ENCODE data around the gene ZNF582.

The ZNF582 gene

DNA sequence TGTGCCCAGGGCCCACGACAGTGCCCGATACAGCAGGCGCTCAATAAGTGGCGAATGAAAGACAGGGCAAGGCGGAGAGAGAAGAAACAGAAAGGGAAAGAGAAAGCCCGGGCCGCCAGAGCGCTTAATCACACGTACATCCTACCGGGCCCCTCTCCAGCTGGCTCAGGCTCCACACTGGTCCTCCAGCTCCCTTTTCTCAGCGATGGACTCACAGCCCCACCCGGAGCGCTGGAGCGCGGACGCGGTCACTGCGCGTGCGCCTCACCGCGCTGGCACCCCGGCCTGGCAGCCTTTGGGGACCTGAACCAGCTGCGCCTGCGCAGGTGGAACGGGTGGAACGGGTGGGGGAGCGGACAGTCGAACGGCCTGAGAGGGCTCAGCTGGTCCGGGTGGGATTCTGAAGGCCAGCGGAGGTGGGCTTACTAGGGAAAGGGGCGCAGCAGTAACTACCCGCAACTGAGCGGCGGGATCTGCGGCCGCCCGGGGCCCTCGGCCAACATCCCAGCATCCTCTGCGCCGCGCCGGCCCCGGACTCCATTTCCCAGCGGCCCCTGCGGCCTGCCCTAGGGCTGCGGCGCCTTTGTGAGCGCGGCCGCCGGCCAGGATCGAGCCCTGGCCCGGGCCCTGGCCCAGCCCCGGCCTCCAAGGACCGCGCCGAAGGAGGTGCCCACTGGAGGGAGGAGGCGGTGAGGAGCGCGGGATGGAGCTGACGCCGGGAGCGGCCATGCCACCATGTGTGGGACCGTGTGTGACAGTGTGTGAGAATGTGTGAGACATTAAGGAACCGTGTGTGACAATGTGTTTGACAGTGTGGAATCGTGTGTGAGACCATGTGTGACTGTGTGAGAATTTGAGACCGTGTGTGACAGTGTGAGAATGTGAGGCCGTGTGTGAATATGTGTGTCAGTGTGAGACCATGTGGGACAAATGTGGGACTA is 10.7 kb upstream of the ZNF582 start, which contains the start of gene ZNF583:
Gene ZNF583, plus strand, starts transcription at position 569 of the 941 bp plus-strand sequence. CDS start 2,783 bp downstream, outside the sequence.
- CTCF ChIA-PET = interaction anchor here (4.1 kb wide), 1 partner anchor 11 kb away, joined by 25 read pairs; the partner anchor contains the start of gene ZNF582
- TF ChIP-seq, protein P1, sequence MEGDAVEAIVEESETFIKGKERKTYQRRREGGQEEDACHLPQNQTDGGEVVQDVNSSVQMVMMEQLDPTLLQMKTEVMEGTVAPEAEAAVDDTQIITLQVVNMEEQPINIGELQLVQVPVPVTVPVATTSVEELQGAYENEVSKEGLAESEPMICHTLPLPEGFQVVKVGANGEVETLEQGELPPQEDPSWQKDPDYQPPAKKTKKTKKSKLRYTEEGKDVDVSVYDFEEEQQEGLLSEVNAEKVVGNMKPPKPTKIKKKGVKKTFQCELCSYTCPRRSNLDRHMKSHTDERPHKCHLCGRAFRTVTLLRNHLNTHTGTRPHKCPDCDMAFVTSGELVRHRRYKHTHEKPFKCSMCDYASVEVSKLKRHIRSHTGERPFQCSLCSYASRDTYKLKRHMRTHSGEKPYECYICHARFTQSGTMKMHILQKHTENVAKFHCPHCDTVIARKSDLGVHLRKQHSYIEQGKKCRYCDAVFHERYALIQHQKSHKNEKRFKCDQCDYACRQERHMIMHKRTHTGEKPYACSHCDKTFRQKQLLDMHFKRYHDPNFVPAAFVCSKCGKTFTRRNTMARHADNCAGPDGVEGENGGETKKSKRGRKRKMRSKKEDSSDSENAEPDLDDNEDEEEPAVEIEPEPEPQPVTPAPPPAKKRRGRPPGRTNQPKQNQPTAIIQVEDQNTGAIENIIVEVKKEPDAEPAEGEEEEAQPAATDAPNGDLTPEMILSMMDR (IDR thresholded peaks at IDR 0.05; ENCODE audit: insufficient read depth, low read length, missing control alignments) = no peak
- POLR2A ChIA-PET = interaction anchor here (0.6 to 1.2 kb wide), 2 partner anchors 10 to 739 kb away, joined by 3 to 4 read pairs; partner anchors contain the start of gene ZNF582

DNA sequence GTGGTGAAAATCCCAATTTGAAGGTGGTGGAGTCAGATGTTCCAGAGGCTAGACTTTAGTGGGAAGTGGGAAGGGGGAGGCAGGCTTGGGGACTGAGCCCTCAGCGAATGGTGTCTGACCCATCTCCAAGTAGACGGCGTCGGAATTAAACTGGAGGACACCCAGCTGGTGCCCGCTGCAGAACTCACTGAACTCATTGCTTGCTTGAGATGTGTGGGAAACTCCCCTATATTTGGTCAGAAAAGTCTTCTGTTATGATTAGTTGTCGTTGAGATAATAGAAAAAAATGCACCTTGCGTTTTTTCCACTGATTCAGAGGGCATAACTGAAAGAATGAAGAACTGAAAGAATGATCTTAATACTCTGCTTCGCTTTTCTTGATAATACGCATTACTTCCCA is 9.9 kb upstream of the ZNF582 start:
- ChIA-PET POLR2A (interaction anchor here (0.6 to 1.2 kb wide), 2 partner anchors 10 to 738 kb away, joined by 3 to 4 read pairs; partner anchors contain the start of gene ZNF582), CTCF (interaction anchor here (4.1 kb wide), 1 partner anchor 10 kb away, joined by 25 read pairs; the partner anchor contains the start of gene ZNF582)
- H3K4me3 ChIP-seq (ENCODE audit: low read depth, low read length) = peak overlapping the region; percentile 98
- no peak for DNase-seq (ENCODE audit: low read depth, low spot score)
- TF ChIP-seq, protein P1 (IDR thresholded peaks at IDR 0.05; ENCODE audit: insufficient read depth, low read length, missing control alignments) = no peak

More for the DNA sequence above, 10.7 kb upstream of the ZNF582 start, which contains the start of gene ZNF583:
- H3K4me3 ChIP-seq (ENCODE audit: low read depth, low read length) = peak within 1 kb of the TSS; percentile 98
- peak; percentile 70 for DNase-seq (ENCODE audit: low read depth, low spot score)

DNA sequence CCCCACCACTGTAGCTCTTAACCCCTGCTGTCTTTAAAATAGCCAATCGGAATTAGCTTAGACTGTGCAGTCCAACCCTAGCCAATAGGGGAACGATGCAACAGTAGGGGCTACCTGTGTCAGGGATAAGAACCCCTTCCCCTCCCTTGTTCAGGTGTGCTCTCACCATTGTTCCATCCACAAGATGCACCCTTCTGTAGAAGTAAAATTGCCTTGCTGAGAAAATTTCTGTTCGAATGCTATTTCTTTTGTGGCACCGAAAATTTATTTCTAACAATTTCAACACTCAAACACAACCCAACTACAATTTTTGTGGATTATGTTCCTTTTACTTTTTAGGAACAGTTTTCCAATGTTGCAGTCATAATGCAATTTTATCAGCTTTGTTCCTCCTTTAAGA is 7.2 kb upstream of the ZNF582 start:
- no peak overlapping the region for H3K4me3 ChIP-seq (ENCODE audit: low read depth, low read length)
- ChIA-PET CTCF (interaction anchor here (1.0 to 4.1 kb wide), 2 partner anchors 8 to 10 kb away, joined by 3 to 25 read pairs; partner anchors contain the start of gene ZNF582), POLR2A (no interaction called here)
- no peak for DNase-seq (ENCODE audit: low read depth, low spot score)
- TF ChIP-seq, protein P1 (IDR thresholded peaks at IDR 0.05; ENCODE audit: insufficient read depth, low read length, missing control alignments) = no peak

DNA sequence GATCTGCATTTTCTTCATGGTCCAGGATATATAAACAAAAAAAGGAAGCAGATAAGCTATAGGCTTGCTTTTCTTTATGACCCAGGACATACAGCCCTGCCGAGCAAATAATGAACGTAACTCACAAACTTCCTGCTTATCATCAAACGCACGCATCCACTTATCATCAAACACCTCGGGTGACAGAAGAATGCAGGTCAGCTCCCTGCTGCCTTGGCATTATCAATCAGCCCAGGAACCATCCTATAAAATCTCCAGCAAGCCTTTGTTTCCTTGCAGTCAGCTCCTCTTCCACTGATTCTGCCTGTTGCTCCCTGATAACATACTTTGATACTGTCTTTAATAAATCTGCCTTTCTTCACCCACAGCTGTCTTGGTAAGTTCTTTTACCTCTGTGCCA is 5.5 kb upstream of the ZNF582 start:
- no peak overlapping the region for H3K4me3 ChIP-seq (ENCODE audit: low read depth, low read length)
- no peak for DNase-seq (ENCODE audit: low read depth, low spot score)
- POLR2A ChIA-PET = no interaction called here
- CTCF ChIA-PET = no interaction called here
- TF ChIP-seq, protein P1 (IDR thresholded peaks at IDR 0.05; ENCODE audit: insufficient read depth, low read length, missing control alignments) = no peak

GRCh38 chr19:56383826-56384605 is 9.3 kb downstream of the ZNF582 start:
- CTCF ChIA-PET = interaction anchor here (0.9 kb wide), 1 partner anchor 9 kb away, joined by 3 read pairs; the partner anchor contains the start of gene ZNF582
- DNase-seq (ENCODE audit: low read depth, low spot score) = no peak
- TF ChIP-seq, protein P1 (IDR thresholded peaks at IDR 0.05; ENCODE audit: insufficient read depth, low read length, missing control alignments) = no peak

More at GRCh38 chr19:56383826-56384605, 9.3 kb downstream of the ZNF582 start:
- POLR2A ChIA-PET = no interaction called here
- no peak overlapping the region for H3K4me3 ChIP-seq (ENCODE audit: low read depth, low read length)
